Stomach (tissue), 4 donors: ENCODE measurements around the gene CHERP.

Experiments used
- EP300 ChIP-seq: sonication (generic); formaldehyde crosslinking; IDR thresholded peaks from one replicate; pipeline ENCODE4 v1.6.1; 2017; ENCODE audit warnings: antibody characterized with exemption
- POLR2A ChIP-seq, 4 donors: fragments of 450-650 bp; IDR thresholded peaks; one replicate each; pipeline ENCODE4 v1.6.1; 2016; ENCODE audit warnings: antibody characterized with exemption in 4 of 4, control low read depth in 2 of 4, mild to moderate bottlenecking in 1 of 4, moderate library complexity in 1 of 4
- POLR2AphosphoS5 ChIP-seq, 3 donors: sonication (generic); formaldehyde crosslinking; IDR thresholded peaks; one replicate each; pipeline ENCODE4 v1.6.1; 2016; ENCODE audit warnings: antibody characterized with exemption in 3 of 3
- TF ChIP-seq, protein P1 (sequence below), 7 experiments: fragments of 450-650 bp in 4 of 7; fragments of 200-600 bp in 3 of 7; sonication (generic) in 3 of 7; IDR thresholded peaks; one replicate each; pipeline ENCODE4 v1.5.1; 2016 to 2019; ENCODE audit warnings: antibody characterized with exemption in 7 of 7, control low read depth in 2 of 7, mild to moderate bottlenecking in 1 of 7

DNA sequence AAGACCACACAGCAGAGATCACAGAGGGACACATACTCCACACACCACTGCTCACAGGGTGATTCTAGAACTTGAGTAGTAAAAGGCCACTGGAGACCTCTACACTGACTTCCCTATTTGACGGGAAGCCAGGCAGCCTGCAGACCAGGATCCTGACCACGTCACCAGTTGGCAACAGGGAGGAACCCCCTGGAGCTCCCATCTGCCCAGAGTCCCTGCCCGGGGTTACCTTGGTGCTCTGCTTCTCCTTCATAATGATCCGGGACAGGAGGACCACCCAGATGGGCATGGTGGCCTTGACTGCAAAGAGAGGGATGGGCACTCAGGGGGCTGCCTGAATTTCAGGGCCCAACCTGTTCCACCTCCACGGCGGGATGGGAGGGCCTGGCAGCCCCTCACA, 29.0 kb upstream of the CHERP start:
- TF ChIP-seq, protein P1, sequence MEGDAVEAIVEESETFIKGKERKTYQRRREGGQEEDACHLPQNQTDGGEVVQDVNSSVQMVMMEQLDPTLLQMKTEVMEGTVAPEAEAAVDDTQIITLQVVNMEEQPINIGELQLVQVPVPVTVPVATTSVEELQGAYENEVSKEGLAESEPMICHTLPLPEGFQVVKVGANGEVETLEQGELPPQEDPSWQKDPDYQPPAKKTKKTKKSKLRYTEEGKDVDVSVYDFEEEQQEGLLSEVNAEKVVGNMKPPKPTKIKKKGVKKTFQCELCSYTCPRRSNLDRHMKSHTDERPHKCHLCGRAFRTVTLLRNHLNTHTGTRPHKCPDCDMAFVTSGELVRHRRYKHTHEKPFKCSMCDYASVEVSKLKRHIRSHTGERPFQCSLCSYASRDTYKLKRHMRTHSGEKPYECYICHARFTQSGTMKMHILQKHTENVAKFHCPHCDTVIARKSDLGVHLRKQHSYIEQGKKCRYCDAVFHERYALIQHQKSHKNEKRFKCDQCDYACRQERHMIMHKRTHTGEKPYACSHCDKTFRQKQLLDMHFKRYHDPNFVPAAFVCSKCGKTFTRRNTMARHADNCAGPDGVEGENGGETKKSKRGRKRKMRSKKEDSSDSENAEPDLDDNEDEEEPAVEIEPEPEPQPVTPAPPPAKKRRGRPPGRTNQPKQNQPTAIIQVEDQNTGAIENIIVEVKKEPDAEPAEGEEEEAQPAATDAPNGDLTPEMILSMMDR (IDR thresholded peaks at IDR 0.05), result no peak
- TF ChIP-seq EP300 (no peak), POLR2A (IDR thresholded peaks at IDR 0.05) (no peak), POLR2AphosphoS5 (IDR thresholded peaks at IDR 0.05) (no peak)
